GM12873 (cell line): ENCODE measurements around the gene ZNFX1.

Source experiments
- TF ChIP-seq, protein P1 (sequence below): IDR thresholded peaks from 2 replicates; pipeline ENCODE4 v1.5.1; 2012; ENCODE audit warnings: low read depth, mild to moderate bottlenecking, moderate library complexity, low read length, control low read depth; ENCODE audit not compliant: insufficient read depth; ENCODE audit errors: missing control alignments

The ZNFX1 gene

GRCh38 chr20:49318430-49319207 is 40.8 kb upstream of the ZNFX1 start:
- TF ChIP-seq, protein P1, sequence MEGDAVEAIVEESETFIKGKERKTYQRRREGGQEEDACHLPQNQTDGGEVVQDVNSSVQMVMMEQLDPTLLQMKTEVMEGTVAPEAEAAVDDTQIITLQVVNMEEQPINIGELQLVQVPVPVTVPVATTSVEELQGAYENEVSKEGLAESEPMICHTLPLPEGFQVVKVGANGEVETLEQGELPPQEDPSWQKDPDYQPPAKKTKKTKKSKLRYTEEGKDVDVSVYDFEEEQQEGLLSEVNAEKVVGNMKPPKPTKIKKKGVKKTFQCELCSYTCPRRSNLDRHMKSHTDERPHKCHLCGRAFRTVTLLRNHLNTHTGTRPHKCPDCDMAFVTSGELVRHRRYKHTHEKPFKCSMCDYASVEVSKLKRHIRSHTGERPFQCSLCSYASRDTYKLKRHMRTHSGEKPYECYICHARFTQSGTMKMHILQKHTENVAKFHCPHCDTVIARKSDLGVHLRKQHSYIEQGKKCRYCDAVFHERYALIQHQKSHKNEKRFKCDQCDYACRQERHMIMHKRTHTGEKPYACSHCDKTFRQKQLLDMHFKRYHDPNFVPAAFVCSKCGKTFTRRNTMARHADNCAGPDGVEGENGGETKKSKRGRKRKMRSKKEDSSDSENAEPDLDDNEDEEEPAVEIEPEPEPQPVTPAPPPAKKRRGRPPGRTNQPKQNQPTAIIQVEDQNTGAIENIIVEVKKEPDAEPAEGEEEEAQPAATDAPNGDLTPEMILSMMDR: no peak

DNA sequence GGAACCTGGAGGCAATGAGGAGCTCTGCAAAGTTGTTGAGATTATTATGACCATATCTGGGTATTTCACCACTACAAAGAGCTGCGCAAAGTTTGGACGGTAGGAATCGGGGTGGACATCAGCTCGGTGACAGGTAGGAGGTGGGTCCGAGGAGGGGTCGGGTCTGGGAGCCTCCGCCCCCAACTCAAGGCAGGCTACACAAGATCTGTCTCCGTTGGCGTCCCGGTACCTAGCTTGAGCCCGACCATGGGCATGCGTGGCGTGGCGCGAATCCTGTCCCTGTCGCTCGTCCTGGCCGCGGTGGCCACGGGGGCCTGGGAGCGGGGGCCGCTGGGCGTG is 40.2 kb upstream of the ZNFX1 start:
- TF ChIP-seq, protein P1: no peak

- TF ChIP-seq, protein P1: no peak
Observed at GRCh38 chr20:49316704-49317103, 38.8 kb upstream of the ZNFX1 start.

DNA sequence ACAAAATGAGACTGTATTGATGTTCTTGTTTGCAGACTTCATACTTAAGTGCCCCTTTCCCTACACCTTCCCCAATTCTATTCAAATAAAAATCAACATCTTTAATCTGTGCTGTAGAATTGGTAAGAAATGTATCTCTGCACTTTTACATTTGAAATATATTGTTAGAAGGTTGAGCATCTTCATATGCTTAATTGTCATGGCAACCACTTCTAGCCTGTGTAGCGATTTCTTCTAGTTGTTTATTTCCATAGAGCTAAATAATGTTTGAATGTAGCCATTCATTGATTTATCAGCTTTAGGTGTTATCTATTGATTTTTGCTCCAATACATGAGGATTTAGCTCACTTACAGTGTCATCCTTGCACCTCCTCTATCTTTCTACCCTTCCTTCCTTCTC is 37.7 kb upstream of the ZNFX1 start:
- TF ChIP-seq, protein P1: no peak

- TF ChIP-seq, protein P1: no peak
Observed at GRCh38 chr20:49313283-49313682, 35.4 kb upstream of the ZNFX1 start.

DNA sequence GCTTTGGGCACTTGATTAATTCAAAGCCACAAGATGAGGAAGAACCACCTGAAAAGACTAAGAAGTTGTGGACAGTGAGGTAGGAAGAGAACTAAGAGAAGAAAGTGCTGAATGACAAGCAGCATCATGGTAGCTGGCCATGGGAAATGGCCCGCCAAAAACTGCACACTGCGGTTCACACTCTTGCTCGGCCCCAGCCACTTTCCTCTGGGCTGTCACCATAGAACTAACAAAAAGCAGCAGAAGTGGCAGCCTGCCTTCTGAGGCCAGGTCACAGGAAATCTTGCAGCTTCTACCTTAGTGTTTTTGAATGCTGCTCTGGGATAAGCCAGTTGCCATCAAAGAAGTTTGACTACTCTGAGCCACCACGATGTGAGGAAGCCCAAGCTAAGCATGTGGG is 34.8 kb upstream of the ZNFX1 start:
- TF ChIP-seq, protein P1: no peak

DNA sequence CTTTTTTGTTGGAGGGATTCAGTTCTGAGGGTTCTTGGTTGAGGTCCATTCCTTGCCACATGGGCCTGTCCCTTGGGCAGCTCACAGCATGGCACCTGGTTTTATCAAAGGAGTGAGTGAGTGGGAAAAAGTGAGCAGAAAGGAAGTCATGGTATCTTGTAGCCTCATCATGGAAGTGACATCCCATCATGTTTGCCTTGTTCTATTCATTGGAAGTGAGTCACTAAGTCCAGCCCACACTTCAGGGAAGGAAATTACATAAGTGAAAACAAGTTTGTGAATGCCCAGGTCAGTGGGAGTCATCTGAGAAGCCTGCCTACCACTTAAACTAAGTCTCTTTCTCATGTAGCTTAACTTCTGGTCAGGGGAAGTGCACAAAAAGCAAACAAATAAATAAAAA is 32.8 kb upstream of the ZNFX1 start:
- TF ChIP-seq, protein P1: no peak
